Left hindlimb (tissue), 1 donor: Measurements from ENCODE around the gene BMP8B.

Source experiments
- DNase-seq: peaks from one replicate; pipeline ENCODE4 v3.0.0-alpha.2; 2018

The BMP8B gene

GRCh38 chr1:39755965-39756659, 32.6 kb downstream of the BMP8B start:
- no peak for DNase-seq

DNA sequence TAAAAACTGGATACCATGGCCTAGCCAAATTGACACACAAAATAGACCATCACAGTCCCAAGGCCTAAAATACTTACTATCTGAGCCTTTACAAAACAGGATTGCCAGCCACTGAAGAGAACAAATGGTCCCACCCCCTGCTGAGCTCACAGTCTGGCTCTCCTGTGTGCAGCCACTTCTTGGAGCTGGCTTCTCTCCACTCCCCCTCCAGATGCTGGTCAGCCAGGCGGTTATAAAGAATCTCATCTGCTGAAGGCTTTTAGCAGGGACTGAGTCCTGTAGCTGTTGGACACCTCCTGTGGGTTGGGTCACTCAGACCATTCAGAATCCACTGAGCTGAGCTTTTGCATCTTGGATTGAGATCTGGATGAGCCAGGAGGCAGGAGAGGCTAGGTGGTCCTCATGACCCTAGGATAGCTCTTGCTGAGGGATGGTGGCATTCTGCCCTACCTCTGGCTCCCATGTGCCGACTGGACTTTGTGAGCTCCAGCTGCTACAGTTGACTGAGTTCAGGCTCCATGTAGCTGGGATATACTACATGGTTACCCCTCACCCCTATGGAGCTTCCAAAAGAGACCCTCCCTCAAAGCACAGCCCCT, 33.7 kb downstream of the BMP8B start:
- no peak for DNase-seq

GRCh38 chr1:39754026-39754570, 34.6 kb downstream of the BMP8B start:
- no peak for DNase-seq

GRCh38 chr1:39753132-39754025, 35.3 kb downstream of the BMP8B start:
- DNase-seq, result no peak

- no peak for DNase-seq
Measured at GRCh38 chr1:39752703-39753102, 36.0 kb downstream of the BMP8B start.

- no peak for DNase-seq
Measured at GRCh38 chr1:39751595-39751994, 37.1 kb downstream of the BMP8B start.

GRCh38 chr1:39745016-39745670, 43.5 kb downstream of the BMP8B start:
- DNase-seq, result no peak

- DNase-seq, result peak; percentile 95
Measured at GRCh38 chr1:39738622-39739366, 49.9 kb downstream of the BMP8B start, which contains the start of gene PPIE. PPIE (plus strand) TSS chr1:39738882; CDS start chr1:39738901, 19 bp downstream.

DNA sequence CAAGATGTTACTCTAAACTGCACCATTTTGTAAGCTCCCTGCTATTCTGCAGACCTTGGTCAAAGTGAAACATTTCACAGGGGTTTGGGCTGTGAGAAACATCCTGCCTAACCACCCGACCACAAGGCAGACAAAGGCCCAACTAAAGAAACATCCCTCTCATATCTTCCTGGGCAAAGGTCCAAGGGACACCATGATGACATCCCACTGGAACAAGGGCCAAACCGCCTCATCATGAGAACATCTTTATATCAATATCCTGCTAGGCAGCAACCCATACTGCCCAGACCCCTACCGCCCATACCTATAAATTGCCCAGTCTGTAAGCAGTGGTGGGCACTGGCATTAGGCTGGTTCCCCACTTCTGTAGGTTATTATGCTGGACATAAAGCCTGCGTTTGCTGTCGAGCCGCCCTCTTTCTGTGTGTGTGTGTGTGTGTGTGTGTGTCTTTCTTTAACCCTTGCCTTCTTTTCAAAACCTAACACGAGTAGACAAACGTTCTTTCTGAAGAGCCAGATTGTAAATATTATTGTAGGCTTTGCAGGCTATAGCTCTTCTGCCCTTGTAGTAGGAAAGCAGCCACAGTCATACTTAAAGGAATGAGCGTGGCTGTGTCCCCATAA, 51.0 kb downstream of the BMP8B start:
- peak; percentile 58 for DNase-seq

DNA sequence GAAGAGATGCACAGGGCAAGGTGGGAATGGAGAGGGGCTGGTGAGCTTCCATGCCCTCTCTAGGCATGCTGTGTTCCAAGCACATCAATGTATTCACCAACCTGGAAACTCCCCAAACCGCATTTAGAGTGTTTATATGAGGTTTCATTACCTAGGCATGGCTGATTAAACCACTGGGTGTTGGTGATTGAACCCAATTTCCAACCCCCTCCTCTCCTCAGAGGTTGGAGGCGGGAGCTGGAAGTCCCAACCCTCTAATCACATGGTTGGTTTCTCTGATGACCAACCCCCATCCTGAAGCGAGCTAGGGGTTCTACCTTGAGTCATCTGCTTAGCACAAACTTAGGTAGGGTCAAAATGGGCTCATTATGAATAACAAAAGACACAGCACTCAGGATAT, 52.9 kb downstream of the BMP8B start:
- DNase-seq, result no peak

GRCh38 chr1:39733161-39733560, 55.5 kb downstream of the BMP8B start:
- no peak for DNase-seq

GRCh38 chr1:39732730-39733129, 55.9 kb downstream of the BMP8B start:
- no peak for DNase-seq

- DNase-seq, result no peak
Measured at GRCh38 chr1:39729842-39730241, 58.8 kb downstream of the BMP8B start.

DNA sequence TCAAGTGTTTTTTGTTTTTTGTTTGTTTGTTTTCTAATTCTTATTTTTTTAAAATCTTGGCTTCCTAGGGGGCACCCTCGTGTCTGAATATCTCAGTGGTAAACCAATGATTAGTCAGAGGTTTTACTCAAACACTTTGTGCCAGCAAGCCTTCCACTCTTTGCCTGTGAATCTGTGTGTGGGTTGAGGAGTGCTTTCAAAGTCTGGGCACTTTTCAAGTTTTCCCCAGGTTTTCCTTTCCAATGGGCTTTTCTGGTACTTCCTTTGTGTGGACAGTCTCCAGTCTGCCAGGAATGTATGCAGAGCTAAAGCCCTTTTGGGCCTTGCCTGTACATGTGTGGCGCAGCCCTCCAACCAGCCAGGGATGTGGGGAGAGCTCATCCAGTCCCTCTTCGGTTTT, 59.6 kb downstream of the BMP8B start:
- DNase-seq, result no peak

- no peak for DNase-seq
Measured at GRCh38 chr1:39727932-39728317, 60.7 kb downstream of the BMP8B start.

- DNase-seq, result no peak
Measured at GRCh38 chr1:39727221-39727931, 61.3 kb downstream of the BMP8B start.

GRCh38 chr1:39726600-39726999, 62.1 kb downstream of the BMP8B start:
- no peak for DNase-seq

- no peak for DNase-seq
Measured at GRCh38 chr1:39722495-39722894, 66.2 kb downstream of the BMP8B start.

DNA sequence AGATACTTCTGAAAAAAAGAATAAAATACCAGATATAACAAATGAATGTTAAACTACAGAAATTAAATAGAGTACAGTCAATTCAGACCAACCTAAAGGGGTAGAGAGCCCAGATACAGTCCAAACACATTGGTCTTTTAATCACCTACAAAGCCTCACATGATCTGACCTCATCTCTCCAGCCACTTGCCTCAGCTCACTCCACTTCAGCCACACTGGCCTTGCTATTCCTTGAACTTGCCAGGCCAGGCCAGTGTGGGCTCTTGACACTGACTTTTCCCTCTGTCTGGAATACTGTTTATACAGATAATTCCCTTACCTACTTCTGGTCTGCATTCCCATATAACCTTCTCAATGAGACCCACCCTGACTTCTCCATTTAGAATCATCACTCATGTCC, 67.0 kb downstream of the BMP8B start:
- DNase-seq, result no peak

GRCh38 chr1:39720094-39720999, 68.3 kb downstream of the BMP8B start:
- DNase-seq, result no peak
